HG03196 (cell line): ENCODE results near the gene DOCK6.

Experiments
- ATAC-seq: cut with Tn5 transposase; IDR thresholded peaks from one replicate; pipeline ENCODE4 v1.9.1; 2021; ENCODE audit not compliant: unreplicated experiment

The DOCK6 gene

DNA sequence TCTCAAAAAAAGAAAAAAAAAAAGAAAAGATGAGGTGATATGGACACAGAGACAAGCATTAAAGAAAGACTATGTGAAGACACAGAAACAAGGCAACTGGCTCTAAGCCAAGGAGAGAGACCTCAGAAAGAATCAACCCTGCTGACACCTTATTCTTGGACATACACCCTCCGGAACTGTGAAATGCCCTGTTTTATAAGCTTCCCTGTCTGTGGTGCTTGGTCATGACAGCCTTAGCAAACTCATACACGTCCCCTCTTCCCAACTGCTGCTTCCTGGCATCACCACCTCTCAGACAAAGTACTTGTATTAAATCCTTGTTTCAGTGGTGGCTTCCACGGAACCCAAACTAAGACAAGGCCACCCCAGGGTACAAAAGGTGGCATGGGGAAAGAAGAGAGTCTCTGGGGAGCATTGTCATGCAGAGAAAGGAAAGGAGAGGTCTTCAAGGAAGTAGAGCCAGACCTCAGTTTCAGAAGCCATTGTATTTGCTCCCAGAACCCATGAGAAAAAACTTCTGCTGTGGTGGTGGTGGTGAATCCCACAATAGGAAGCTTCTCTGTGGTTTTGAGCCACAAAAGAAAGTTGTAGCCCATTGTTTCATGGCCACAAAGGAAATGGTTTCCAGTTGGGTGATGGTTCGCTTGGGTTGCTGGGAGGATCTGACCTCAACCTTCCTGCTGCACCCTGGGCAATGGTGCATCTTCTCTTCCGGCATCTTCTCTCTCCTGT is 17.3 kb upstream of the DOCK6 start:
- no peak for ATAC-seq

DNA sequence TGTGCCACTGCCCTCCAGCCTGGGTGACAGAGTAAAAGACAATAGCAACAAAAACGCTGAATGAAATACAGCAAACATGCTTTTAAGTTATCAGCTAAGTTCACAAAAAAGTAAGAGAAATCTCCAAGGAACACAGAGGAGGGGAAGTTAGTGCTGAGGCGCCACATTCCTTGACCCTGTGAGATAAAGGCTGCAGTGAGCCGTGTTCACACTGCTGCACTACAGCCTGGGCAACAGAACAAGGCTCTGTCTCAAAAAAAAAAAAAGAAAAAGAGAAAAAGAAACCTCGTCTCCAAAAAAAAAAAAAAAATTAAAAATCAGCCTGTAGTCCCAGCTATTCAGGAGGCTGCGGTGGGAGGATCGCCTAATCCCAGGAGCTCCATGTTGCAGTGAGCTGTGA is 16.3 kb upstream of the DOCK6 start:
- no peak for ATAC-seq

DNA sequence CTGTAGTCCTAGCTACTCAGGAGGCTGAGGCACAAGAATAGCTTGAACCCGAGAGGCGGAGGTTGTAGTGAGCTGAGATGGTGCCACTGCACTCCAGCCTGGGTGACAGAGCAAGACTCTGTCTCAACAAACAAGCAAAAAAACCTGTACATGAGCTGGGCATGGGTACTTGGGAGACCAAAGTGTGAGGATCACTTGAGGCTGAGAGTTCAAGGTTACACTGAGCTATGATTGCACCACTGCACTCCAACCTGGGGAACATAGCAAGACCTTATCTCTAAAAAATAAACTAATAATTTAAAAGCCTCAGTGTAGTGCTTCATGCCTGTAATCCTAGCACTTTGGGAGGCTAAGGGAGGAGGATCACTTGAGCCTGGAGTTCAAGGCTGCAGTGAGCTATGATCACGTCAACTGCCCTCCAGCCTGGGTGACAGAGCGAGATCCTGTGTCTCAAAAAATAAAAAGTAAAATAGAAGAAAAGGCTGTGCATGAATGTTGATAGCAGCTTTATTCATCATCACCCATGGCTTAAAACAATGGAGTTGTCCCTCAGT is 12.3 kb upstream of the DOCK6 start:
- ATAC-seq = no peak

DNA sequence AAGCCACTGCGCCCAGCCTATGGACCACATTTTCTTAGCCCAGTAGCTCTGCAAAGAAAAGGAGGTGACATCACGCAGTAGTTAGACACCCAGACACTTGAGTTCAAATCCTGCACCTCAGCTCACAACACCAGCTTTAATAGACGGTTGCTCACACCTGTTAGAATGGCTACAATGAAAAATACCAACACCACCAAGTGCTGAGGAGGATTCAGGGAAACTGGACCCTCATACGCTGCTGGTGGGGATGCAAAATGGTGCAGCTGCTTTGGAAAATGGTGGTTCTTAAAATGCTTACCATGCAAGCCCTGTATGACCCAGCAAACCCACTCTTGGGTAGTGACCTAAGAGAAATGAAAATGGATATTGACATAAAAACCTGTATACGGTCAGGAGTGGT is 11.7 kb upstream of the DOCK6 start:
- ATAC-seq = no peak

DNA sequence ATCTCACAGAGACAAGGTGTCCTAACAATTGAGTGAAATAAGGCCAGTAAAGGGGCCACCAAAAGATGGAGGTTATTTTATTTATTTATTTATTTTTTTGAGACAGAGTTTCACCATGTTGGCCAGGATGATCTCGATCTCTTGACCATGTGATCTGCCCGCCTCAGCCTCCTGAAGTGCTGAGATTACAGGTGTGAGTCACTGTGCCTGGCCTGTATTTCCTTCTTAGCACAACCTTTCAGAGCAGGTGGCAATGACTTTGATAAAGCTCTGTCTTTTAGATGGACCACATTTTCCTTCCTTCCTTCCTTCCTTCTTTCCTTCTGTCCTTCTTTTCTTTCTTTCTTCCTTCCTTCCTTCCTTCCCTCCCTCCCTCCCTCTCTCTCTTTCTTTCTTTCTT is 11.0 kb upstream of the DOCK6 start:
- ATAC-seq = no peak

DNA sequence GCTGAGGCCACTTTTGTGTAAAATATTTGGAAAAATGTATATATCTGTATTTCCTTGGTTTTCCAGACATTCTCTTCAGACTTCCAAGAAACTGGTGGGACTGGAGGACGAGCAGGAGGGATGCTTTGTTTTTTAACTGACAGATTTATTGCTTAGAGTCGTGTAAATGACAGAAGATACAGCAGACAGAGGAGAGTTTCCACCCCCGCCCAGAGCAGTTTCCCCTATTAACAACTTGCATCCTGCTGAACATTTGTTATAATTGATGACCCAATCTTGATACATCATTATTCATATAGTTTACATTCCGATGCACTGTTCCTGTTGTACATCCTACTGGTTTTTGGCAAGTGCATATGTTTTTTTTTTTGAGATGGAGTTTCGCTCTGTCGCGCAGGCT is 7.1 kb upstream of the DOCK6 start:
- no peak for ATAC-seq

DNA sequence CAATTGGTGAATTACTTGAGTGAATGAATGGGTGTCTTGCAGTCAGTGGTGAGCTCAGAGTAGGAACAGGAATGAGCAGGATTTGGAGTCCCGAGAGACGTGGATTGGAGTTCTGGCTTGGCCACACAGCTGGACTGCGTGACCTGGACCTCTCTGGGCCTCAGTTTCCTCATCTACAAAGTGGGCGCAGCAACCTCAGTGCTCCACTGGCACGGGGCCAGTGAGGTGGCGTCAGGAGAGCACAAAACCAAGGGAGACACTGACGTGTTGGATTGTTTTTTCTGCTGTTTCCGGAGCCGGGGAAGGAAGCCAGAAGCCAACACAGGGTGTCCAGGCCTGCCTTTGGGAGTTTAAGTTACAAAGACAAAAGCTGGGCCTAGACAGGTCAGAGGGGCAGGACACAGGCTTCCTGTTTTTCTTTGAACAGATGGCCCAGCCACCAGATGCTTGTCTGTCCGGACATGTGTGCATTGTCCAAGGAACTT is 6.5 kb upstream of the DOCK6 start:
- ATAC-seq = no peak

DNA sequence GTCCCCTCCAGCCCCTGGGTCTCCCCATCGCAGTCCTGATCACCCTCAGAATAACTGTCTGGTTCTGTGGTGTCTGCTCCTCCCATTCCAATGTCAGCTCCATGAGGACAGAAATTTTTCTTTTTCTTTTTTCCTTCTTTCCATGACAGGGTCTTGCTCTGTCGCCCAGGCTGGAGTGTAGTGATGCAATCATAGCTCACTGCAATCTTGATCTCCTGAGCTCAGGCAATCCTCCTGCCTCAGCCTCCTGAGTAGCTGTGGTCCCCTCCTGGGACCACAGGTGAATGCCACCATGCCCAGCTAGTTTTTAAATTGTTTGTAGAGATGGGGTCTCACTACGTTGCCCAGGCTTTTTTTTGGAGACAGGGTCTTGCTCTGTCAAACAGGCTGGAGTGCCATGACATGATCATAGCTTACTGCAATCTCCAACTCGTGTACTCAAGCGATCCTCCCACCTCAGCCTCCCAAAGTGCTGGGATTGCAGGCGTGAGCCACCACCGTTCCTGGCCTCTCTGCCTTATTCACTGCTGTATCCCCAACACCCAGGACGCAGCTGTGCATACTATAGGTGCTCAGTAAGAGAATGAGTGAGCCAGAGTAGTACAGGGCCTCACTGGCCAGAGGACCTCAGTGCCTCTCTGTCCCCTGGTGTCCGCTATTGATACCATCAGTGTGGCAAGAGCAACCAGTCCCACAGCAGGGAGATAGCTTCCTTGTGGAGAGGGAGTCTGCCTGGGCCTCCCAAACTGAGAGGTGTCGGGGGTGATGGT is 5.2 kb upstream of the DOCK6 start:
- ATAC-seq = no peak

DNA sequence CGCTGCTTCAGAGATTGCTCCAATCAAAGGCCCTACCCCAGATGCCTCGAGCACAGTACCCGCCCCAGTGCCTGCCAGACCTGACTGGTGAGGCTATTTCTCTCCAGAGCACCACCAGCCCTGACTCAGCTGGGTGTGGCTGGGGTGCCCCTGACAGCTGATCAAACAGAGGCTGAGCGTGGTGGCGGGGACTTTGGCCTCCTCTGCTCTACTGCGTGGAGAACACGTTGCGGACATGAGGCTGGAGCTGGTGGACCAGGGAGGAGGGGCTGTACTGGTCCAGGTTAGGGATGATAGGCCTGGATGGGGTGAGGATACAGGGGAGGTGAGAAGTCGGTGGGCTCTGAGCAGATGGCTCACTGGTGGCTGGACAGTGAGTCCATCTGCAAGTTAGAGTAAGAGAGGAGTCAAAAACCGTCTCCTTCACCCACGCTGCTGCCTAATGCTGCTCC is 3.5 kb upstream of the DOCK6 start:
- no peak for ATAC-seq

DNA sequence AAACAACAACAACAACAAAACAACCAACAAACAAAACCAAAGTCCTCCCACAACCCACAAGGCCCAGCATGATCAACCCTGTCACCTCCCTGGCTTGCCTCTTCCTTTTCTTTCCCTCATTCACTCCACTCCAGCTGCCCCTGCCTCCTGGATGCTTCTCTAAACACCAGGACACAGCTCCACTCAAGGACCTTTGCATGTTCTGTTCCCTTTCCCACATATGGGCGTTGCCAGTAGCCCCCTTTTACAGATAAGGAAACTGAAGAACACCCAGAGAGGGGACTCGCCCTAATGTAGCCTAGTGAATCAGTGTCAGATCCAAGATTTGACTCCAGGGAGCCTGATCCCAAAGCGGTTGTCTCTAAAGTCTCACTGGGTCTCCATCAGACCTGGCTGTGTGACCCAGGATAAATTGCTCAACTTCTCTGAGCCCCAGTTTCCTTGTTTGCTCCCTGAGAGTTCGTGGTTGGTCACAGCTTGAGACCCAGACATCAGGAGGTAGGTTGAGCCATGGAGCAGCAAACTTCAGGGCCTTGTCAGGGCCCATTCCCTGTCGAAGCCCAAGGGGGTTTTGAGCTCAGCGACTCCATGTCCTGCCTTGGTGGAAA is 3.0 kb upstream of the DOCK6 start:
- ATAC-seq = no peak

DNA sequence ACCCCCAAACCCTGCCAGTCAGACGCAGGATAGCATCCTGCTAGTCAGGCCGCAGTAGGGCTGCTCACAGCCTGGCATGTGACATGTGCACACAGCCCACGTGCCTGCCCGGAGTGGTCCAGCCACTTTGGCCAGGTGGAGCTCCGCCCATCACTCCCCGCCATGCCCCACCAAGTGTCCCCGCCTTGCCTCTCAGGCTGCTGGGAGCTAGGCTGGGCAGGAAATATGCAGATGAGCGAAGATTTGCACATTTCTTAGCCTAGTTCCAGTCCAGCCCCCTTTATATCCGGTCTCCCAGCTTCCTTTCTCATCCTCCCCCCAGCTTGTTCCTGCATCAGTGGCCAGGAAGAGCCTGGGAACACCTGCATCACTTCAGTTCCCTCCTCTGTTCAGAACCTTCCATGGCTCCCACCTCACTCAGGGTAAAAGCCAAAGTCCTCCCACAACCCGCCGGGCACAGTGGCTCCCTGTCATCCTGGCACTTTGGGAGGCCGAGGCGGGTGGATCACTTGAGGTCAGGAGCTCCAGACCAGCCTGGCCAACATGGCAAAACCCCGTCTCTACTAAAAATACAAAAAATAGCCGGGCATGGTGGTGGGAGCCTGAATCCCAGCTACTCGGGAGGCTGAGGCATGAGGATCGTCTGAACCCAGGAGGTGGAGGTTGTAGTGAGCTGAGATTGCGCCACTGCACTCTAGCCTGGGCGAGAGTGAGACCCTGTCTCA is 2.3 kb upstream of the DOCK6 start:
- no peak for ATAC-seq

DNA sequence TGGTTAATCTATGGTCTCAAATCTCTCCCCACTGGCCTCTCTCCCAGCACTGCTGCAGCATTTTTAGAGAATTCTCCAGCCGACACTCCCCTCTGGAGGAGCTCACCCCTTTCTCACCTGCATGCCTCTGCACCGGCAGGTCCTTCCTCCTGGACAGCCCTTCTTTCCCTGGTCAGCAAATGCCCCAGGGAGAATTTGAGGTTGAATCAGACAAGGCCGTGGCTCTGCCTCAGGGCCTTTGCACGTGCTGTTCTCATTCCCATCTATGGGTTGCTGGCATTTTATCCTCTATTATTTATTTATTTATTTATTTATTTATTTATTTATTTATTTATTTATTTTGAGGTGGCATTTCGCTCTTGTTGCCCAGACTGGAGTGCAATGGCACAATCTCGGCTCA is 1.4 kb upstream of the DOCK6 start:
- no peak for ATAC-seq

DNA sequence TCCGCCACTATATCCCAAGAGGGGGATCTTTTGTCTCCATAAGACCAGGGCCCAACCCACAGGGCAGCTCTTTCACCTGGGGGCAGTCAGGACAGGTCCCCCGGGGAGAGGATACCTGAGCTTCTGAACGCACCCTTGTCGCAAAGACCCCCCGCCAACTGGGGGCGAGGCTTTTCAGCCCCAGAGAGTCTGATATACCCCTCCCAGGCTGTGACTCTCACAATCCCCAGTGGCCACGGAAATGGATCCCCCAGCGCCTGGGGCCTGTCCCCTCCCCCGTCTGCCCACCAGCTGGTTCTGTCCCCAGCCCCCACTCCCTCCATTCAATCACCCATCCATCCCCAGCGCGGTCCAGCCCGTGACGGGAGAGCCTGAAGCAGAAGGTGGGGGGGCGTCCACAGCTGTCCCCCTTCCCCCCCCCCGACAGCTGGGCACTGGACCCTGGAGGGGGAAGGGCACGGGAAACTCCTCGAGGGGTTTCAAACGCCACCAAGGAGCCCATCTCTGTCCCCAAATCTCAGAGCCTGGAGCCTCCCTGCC is 823 bp downstream of the DOCK6 start:
- ATAC-seq = no peak

DNA sequence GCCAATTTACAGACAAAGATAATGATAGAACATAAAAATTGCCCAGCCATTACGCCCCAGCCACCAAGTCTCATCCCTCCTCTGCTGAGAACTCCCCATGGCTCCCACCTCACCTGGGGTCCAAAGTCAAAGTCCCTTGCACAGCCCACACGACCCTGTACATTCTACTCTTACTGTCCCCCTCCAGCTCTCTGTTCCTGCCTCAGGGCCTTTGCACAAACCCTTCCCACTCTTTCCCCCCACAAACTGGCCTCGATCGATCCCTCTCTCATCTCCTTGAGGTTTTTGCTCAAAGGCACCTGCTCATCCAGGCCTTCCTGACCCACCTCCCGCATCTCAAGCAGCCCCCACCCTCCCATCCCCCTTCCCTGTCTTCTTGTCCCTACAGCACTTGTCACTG is 1.3 kb downstream of the DOCK6 start:
- ATAC-seq = no peak

DNA sequence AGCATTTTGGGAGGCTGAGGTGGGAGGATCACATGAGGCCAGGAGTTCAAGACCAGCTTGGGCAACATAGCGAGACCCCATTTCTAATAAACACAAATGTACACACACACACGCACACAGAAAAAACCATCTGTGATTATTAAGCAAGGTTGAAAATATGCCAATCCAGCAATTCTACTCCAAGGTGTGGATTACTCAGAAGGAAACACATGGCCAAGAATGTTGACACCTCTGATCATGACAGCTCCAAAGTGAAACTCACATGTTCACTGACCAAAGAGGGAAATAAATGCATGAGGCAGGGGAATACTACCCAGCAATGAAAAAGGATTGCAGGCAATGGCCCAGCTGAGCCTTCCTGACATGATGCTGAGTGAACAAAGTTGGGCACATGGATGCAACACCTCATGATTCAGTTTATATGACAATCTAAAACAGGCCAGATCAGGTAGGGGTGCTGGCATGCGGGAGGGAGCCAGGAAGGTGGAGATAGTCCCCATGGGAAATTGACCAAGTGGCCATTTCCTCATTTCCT is 4.4 kb downstream of the DOCK6 start:
- ATAC-seq = no peak

DNA sequence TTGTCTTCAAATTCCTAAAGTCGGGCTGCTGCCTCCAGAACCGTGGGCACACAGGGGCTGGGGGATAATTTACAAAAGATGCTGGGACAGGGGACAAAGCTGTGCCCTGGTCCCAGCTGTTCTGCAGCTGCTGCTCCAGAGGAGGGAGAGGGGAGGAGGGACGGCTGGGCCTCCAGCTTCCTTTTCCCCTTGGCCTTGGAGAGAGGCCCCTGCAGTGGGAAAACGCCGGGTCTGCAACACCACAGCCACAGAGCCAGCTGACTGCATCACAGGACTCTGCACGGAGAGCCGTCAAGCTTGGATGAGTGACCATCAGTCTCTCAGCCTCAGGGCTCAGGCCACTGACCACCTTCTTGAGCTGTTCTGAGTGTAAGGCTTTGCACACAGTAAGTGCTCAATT is 6.1 kb downstream of the DOCK6 start:
- ATAC-seq = no peak

DNA sequence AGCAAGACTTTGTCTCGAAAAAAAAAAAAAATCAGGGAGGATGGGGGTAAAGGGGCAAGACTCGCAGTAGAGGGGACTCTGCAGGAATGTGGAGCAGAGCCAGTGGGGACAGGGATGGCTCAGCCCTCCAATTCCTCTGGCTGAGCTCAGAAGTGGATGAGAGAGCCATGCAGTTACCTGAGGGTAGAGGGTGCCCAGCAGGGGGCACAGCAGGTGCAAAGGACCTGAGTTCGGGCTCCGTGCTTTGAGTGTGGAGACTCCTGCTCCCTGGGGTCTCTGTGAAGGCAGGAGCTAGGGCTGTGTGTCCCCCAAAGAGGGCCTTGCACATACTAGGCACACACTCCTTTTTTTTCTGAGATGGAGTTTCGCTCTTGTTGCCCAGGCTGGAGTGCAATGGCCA is 7.7 kb downstream of the DOCK6 start:
- ATAC-seq = no peak

DNA sequence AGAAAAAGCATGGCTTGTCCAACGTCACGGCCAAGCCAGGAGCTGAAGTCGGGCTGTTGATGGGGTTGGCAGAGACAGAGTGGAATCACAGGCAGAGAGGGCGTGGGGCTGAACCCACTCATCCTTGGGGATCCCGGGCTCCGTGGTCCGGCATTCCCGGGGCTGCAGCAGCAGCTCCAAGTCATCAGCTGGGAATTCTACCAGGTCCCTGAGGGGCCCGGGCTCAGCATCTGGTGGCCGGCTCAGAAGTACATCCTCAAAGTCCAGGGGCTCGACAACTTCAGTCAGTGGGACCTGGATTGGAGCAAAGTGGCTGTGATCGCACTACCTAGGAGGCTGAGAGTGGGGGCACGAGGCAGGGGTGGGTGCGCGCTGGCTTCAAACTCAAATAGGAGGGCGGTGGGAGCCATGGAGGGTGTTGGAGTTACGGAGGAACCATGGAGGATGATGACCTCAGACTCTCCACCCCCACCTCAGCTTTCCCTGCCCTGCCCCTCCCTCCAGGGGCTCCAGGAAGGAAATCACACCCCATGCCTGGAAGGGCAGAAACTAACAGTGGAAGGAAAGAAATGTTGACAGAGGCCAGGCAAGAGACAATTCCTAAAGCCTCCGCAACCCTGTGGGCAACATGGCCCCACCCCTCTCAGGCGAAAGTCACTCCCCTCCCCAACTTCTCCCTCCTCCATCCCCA is 9.5 kb downstream of the DOCK6 start:
- no peak for ATAC-seq

DNA sequence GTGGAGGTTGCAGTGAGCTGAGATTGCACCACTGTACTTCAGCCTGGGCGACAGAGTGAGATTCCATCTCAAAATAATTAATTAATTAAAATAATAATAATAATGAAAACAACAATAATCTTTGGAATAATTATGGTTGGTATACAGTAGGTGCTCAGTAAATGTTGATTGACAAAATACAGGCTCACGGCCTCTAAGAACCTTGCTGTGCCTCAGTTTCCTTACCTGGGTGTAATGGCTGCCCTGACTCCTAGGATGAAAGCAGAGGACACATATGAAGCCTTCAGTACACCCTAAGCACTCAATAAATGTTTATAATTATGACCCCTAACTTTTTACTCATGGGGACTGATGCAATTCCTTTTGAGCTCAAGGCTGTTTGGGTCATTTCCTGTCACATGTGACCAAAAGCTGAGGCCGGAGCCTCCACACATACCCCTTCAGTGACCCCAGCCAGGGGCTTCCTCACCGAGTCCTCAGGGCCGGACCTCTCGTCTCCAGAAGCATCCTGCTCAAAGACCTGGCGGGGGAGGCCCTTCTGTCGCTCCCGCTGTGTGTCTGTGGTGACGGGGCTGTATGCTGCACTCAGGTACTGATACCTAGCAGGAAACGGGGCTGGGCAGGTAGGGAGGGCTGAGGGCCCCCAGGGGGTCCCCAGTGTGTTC is 10.5 kb downstream of the DOCK6 start:
- ATAC-seq = no peak
